Stomach (tissue), 9 donors: ENCODE data around the gene GRIN3A. TPM values are rescaled to one million over a fixed set of nuclear protein-coding genes. Genes with fewer than 3 reads are reported as not detected.

Experiments
- DNase-seq, 2 donors: peaks; one replicate each; pipeline versions ENCODE4 v3.0.0 to v3.0.0-alpha.2; 2013 to 2019
- H3K27ac ChIP-seq, 5 donors: fragments of 200-600 bp in 4 of 5; sonication (generic) in 4 of 5; one replicate each; pipeline ENCODE4 v1.5.1; 2013 to 2019; ENCODE audit warnings: mild to moderate bottlenecking in 1 of 5, moderate library complexity in 1 of 5
- H3K27me3 ChIP-seq, 3 donors: fragments of 200-600 bp; sonication (generic); one replicate each; pipeline ENCODE4 v1.5.1; 2017 to 2019; ENCODE audit warnings: mixed run types in 1 of 3
- H3K36me3 ChIP-seq, 4 donors: fragments of 200-600 bp; sonication (generic); 1 replicate in 3 of 4; 2 replicates in 1 of 4; pipeline ENCODE4 v1.5.1; 2016 to 2019
- H3K4me1 ChIP-seq, 4 donors: fragments of 200-600 bp; sonication (generic); one replicate each; pipeline ENCODE4 v1.5.1; 2016 to 2019
- H3K4me3 ChIP-seq, 4 donors: fragments of 200-600 bp; sonication (generic) in 3 of 4; one replicate each; pipeline ENCODE4 v1.5.1; 2016 to 2019; ENCODE audit warnings: mild to moderate bottlenecking in 1 of 4
- H3K9me3 ChIP-seq, 4 donors: fragments of 200-600 bp; sonication (generic); one replicate each; pipeline ENCODE4 v1.5.1; 2016 to 2019
- EP300 ChIP-seq: sonication (generic); formaldehyde crosslinking; IDR thresholded peaks from one replicate; pipeline ENCODE4 v1.6.1; 2017; ENCODE audit warnings: antibody characterized with exemption
- POLR2A ChIP-seq, 4 donors: fragments of 450-650 bp; IDR thresholded peaks; one replicate each; pipeline ENCODE4 v1.6.1; 2016; ENCODE audit warnings: antibody characterized with exemption in 4 of 4, control low read depth in 2 of 4, mild to moderate bottlenecking in 1 of 4, moderate library complexity in 1 of 4
- POLR2AphosphoS5 ChIP-seq, 3 donors: sonication (generic); formaldehyde crosslinking; IDR thresholded peaks; one replicate each; pipeline ENCODE4 v1.6.1; 2016; ENCODE audit warnings: antibody characterized with exemption in 3 of 3
- WGBS, 5 donors: extraction: QIAGEN DNeasy Blood & Tissue Kit in 3 of 5; methylation state at CpG; one replicate each; pipeline versions ENCODE4 v1.1.5 to v1.1.7; 2013 to 2018; 5-methylcytosine and 5-hydroxymethylcytosine counted together
- intact Hi-C: fragments of 100-400 bp; cut with DNase I; formaldehyde crosslinking; loops from one replicate; pipeline ENCODE4 v1.15.1; 2023; ENCODE audit warnings: low total_unique reads
- polyA plus RNA-seq, 3 donors: library from polyadenylated mRNA; stranded (reverse); fragments of 200-250 nt; gene quantifications; one replicate each; pipeline ENCODE4 v1.2.3, GENCODE V29; 2013
- total RNA-seq, 5 donors: library from RNA; depleted of rRNA; stranded (reverse); fragments of >200 nt; gene quantifications; one replicate each; pipeline versions ENCODE4 v1.1.0 to v1.2.3, GENCODE V29; 2014 to 2016
- TF ChIP-seq, protein P1 (sequence below), 7 experiments: fragments of 450-650 bp in 4 of 7; fragments of 200-600 bp in 3 of 7; sonication (generic) in 3 of 7; IDR thresholded peaks; one replicate each; pipeline ENCODE4 v1.5.1; 2016 to 2019; ENCODE audit warnings: antibody characterized with exemption in 7 of 7, control low read depth in 2 of 7, mild to moderate bottlenecking in 1 of 7
- donor health status: healthy with polysubstance abuse.
- donor health status: Bipolar disorder and iron deficiency.
- donor health status: healthy.

Gene GRIN3A
- total and polyA plus RNA-seq, 8 donors, result 0.18 TPM; not detected in 7

DNA sequence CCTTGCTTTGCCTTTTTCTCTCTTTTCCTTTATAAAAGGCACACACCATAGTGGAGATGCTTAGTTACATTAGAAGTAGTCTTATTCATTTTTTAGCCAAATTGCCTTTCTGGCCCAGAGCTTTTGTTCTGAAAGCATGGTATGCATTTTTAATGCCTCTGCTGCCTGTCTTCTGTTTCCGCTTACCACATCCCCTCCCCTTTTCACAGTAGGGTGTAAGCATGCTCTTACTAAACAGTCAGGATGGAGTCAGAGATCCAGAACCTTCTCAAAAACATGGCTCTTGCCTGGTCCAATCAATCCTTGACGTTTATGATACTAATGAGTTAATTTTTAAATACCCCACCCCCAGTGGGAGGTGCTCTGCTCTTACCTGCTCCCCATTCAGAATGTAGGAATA, 166.1 kb downstream of the GRIN3A start:
- no peak for DNase-seq
- Histone ChIP-seq H3K36me3 (peaks cover 0 to 33% (median 25%) of the 10 kb centered on the region in 4 donors), H3K4me1 (peaks cover 0 to 8% (median 2%) of the 10 kb centered on the region in 4 donors), H3K4me3 (no peak overlapping the region), H3K27me3 (no peaks in the 10 kb centered on the region), H3K9me3 (no peaks in the 10 kb centered on the region), H3K27ac (no peak overlapping the region)
- intact Hi-C loops, result no loop called here
- WGBS, 5 donors, result 27 to 66% (median 53%) methylated on average over 2 of the region's 2 CpGs
- TF ChIP-seq POLR2A (IDR thresholded peaks at IDR 0.05), result no peak
- TF ChIP-seq EP300, result no peak
- TF ChIP-seq, protein P1, sequence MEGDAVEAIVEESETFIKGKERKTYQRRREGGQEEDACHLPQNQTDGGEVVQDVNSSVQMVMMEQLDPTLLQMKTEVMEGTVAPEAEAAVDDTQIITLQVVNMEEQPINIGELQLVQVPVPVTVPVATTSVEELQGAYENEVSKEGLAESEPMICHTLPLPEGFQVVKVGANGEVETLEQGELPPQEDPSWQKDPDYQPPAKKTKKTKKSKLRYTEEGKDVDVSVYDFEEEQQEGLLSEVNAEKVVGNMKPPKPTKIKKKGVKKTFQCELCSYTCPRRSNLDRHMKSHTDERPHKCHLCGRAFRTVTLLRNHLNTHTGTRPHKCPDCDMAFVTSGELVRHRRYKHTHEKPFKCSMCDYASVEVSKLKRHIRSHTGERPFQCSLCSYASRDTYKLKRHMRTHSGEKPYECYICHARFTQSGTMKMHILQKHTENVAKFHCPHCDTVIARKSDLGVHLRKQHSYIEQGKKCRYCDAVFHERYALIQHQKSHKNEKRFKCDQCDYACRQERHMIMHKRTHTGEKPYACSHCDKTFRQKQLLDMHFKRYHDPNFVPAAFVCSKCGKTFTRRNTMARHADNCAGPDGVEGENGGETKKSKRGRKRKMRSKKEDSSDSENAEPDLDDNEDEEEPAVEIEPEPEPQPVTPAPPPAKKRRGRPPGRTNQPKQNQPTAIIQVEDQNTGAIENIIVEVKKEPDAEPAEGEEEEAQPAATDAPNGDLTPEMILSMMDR (IDR thresholded peaks at IDR 0.05), result no peak
- TF ChIP-seq POLR2AphosphoS5 (IDR thresholded peaks at IDR 0.05), result no peak

DNA sequence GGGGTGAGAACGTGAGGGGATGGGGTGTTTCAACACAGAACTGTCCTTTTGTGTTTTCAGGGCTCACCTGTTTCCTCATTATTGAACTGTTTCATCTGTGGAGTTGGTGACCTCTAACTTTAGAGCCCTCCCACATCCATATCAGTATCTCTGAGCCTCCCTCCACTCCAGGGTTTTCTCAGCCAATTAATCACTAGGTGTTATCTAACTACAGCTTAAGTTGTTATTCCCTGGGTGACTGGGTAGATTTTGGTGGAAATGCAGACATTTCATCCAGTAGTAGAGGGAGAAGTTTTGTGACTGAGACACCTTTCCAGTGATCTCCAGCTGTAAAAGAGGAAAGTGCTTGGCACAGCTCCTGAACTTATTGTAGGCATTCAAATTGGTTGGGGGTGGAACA, 167.3 kb downstream of the GRIN3A start:
- peaks cover 0 to 45% (median 36%) of the 10 kb centered on the region in 4 donors for H3K36me3 ChIP-seq
- DNase-seq, result no peak

DNA sequence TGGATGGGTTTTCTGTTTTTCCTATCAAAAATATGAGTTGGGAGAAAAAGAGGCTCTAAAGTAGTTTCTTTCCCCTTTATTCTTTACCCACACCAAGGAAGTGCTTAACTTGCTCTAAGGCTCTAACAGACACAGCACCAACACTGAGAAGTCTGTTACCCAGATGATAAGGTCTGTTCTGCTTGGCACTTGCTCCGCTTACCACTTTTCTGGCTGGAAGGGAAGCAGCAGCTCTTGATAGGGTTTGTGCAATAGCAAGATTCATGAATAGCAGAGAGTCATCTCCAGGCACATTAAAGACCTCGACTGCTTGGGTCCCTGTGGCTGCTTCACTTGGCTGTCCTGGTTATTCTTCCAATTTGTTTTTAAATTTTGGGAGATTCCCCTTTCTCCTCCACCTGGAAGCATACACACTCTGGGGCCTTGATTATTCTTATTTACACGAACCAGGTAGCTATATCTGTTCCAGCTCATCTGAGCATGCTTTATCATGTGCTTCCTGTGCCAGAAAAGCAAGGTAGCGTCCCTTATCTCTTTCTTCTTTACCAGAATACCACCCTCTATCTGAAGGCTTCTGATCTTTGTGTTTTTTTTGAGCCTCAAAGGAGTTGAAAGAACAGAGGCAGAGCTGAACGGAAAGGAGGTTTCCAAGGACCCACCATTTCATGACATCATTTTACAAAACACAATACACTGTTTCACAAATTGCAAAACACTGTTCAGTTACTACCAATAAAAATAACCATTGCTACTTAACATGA, 168.5 kb downstream of the GRIN3A start:
- TF ChIP-seq, protein P1 (IDR thresholded peaks at IDR 0.05), result no peak
- TF ChIP-seq POLR2AphosphoS5 (IDR thresholded peaks at IDR 0.05) (no peak), POLR2A (IDR thresholded peaks at IDR 0.05) (no peak), EP300 (no peak)
- intact Hi-C loops, result no loop called here
- WGBS, 5 donors, result 70 to 75% (median 71%) methylated on average over 5 of the region's 5 CpGs
- Histone ChIP-seq H3K27ac (no peak overlapping the region), H3K36me3 (peaks cover 0 to 57% (median 48%) of the 10 kb centered on the region in 4 donors), H3K4me1 (peaks cover 0 to 8% (median 2%) of the 10 kb centered on the region in 4 donors), H3K9me3 (no peaks in the 10 kb centered on the region), H3K27me3 (no peaks in the 10 kb centered on the region), H3K4me3 (no peak overlapping the region)
- peak in 1 of 2 donors; percentile 20 for DNase-seq

More for the DNA sequence above, 167.3 kb downstream of the GRIN3A start:
- Histone ChIP-seq H3K4me3 (no peak overlapping the region), H3K9me3 (no peaks in the 10 kb centered on the region), H3K27ac (no peak overlapping the region), H3K27me3 (no peaks in the 10 kb centered on the region), H3K4me1 (peaks cover 0 to 8% (median 2%) of the 10 kb centered on the region in 4 donors)
- 46 to 65% (median 57%) methylated on average over 1 of the region's 1 CpG for WGBS, 5 donors
- intact Hi-C loops, result no loop called here
- TF ChIP-seq, protein P1 (IDR thresholded peaks at IDR 0.05), result no peak
- TF ChIP-seq POLR2A (IDR thresholded peaks at IDR 0.05) (no peak), EP300 (no peak), POLR2AphosphoS5 (IDR thresholded peaks at IDR 0.05) (no peak)

DNA sequence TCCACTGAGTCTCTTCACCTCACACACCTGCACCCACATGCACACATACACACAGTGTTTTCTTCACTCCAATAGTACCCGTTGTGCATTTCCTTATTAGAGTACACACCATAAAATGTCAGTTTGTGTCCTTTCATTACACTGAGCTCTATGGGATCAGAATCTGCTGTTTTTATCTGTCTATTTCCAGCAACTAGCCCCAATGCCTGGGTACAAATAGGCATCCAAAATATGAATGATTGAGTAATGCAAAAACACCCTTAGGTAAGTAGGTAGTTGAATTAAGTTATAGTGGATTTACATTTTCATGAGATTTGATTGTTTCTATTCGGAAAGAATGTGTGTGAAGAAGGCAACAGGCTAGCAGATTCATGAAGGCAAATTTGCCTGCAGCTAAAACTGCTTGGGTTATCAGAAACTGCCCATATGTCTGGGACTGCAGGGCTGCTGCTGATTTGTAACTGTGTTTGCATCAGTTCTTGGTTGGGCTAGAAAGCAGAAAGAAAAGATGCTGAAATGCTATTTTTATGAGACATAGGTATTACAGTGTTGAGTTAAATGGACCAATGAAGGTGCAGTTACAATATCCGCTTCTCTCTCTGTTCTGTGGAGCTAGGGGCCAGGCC, 170.6 kb downstream of the GRIN3A start:
- Histone ChIP-seq H3K27ac (no peak overlapping the region), H3K4me1 (peaks cover 0 to 7% (median 0%) of the 10 kb centered on the region in 4 donors), H3K4me3 (no peak overlapping the region), H3K9me3 (no peaks in the 10 kb centered on the region), H3K36me3 (peaks cover 3 to 78% (median 69%) of the 10 kb centered on the region in 4 donors), H3K27me3 (no peaks in the 10 kb centered on the region)
- DNase-seq, result no peak
- intact Hi-C loops, result no loop called here
- TF ChIP-seq, protein P1 (IDR thresholded peaks at IDR 0.05), result no peak
- TF ChIP-seq EP300 (no peak), POLR2A (IDR thresholded peaks at IDR 0.05) (no peak), POLR2AphosphoS5 (IDR thresholded peaks at IDR 0.05) (no peak)
- WGBS, 5 donors, result 92 to 97% (median 95%) methylated on average over 3 of the region's 3 CpGs
